ENCODE measurements around the gene FYB2.

- TF ChIP-seq CTCF (IDR thresholded peaks at IDR 0.05) (no peak), POLR2A (IDR thresholded peaks at IDR 0.05) (no peak)
Observed at GRCh38 chr1:56777972-56778371, 41.2 kb downstream of the FYB2 start.

All from esophagus squamous epithelium (tissue), 4 donors.